GM21515 (cell line): ENCODE results near the gene ABCA12.

Source experiments
- ATAC-seq: cut with Tn5 transposase; IDR thresholded peaks from one replicate; pipeline ENCODE4 v1.9.1; 2021; ENCODE audit not compliant: unreplicated experiment

ABCA12 gene

DNA sequence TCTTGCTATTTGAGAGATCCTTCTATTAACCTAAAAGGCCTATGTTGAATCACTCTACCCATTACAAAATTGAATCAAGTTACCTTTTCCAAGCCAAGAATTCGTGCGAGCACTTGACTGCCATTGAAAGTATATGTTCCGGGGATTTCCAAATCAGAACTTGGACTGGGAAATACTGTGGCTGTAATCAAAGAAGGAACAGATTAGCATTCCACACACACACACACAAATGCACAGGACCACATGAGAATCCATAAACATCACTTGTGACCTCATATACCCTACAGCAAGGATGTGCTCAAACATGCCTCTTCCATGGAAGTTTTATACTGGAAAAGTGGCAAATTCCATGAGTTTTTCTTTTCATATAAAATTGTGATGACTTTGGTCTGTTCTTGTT lies 86.0 kb downstream of the ABCA12 start:
- ATAC-seq, result no peak

DNA sequence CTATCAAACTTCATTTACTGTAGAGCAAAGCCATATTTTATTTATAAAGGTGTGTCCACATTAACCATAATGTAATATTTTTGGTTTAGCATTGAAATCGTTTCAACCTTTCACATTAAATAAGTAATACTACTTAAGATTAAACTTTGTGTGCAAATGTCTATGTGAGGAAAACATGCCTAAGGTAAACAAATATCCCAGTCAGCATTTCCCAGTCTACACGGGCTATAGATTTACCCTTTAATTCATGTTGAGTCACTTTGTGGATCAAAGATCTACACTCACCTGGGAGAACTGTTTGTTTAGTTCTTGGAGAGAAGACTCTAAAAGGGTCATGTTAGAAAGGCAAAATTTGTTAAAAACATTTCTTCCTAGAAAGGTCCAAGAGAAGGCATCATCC lies 89.1 kb downstream of the ABCA12 start:
- no peak for ATAC-seq

DNA sequence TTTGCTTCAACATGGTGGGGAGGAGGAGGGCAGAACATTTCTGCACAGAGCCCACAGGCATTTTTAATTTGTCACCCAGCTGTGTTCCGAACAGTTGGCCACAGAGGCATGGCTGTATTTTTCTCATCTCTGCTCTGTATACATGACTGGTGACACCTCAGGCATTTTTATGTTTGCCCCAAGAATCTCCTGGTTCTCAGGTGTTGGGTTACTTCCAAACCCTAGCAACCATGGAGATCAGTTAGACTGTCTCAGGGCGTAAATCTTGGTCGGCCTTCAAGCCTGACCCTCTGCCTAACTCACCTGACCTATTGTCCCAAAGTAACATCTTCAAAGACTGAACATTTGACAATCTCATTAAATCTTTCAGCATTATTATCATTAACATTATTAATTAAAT lies 100.0 kb downstream of the ABCA12 start:
- no peak for ATAC-seq

- ATAC-seq, result no peak
These were observed 102.1 kb downstream of the ABCA12 start for GRCh38 chr2:215036314-215036713.

GRCh38 chr2:215034154-215034553 lies 104.3 kb downstream of the ABCA12 start:
- ATAC-seq, result no peak

- no peak for ATAC-seq
These were observed 106.3 kb downstream of the ABCA12 start for GRCh38 chr2:215032153-215032552.

DNA sequence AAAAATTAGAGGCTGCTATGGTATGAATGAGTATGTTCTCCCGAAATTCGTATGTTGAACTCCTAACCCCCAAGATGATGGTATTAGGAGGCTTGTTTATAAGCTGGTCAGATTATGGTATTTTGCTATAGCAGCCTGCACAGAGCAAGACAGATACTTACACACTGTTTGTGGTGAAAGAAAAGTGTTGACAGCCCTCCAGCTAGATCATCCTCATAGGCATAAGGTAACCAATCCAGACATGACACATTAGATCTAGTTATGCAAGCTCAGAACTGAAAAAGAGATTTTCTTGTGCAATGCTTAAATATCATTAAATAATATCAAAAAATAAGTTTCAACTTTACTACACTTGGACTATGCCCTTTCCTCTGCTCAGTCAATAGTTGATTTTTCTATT lies 107.1 kb downstream of the ABCA12 start:
- ATAC-seq, result no peak

DNA sequence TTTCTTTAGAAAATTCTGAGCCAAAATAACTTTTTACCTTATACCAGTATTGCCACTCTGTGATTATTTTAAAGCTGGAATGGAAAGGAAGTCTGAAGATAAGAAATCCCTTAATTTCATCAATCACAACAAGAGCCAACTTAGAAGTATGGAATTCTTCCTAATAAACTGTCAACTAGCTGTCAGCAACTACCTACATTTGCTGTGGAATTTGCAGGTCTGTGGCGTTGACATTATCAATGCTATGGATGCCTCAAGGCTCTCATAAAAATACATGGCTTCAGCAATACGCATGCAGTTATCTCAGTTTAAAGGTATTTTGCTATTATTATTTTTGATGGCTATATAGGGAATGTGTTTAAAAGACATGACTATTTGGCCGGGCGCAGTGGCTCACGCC lies 108.5 kb downstream of the ABCA12 start:
- ATAC-seq, result no peak

GRCh38 chr2:215028231-215028630 lies 110.2 kb downstream of the ABCA12 start:
- no peak for ATAC-seq

DNA sequence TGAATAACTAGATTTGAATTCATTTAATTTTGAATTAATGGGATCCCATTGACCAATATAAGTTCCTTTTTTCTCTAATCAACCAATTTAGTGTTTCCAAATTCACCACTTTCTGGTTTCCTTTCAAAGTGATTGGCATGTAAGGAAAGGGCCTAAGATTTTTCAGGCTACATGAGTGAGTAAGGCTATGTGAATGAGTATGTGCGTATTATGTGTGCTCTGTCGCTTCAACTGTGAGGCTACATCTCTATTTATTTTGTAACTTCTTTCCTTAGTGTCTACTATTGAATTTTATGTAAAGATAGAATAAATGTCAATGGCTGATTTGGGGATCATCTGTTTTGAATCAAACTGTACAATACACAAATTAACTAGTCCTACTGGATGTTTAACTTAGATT lies 110.6 kb downstream of the ABCA12 start:
- ATAC-seq, result no peak

- no peak for ATAC-seq
These were observed 115.5 kb downstream of the ABCA12 start for GRCh38 chr2:215022910-215023309.

DNA sequence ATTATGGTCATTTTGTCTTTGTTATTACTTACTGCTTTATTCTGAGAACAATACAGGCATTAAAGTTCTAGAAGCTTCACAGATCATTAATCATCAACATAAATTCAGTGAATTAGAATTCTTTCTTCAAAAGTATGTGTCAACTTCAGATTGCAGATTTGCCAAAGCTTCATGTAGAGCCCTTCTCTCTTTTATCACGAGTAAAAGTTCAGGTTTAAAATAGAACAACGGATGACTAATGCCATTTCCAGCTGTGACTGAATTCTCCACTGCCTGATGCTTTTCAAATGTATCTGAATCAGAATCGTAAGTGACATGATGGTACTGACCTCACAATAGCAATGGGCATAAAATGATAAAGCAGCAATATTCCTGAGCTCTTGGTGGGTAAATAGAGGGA lies 116.0 kb downstream of the ABCA12 start:
- ATAC-seq, result no peak

GRCh38 chr2:215020283-215020682 lies 118.1 kb downstream of the ABCA12 start:
- ATAC-seq, result peak; percentile 36

- peak; percentile 57 for ATAC-seq
These were observed 118.8 kb downstream of the ABCA12 start for GRCh38 chr2:215019521-215020145.

DNA sequence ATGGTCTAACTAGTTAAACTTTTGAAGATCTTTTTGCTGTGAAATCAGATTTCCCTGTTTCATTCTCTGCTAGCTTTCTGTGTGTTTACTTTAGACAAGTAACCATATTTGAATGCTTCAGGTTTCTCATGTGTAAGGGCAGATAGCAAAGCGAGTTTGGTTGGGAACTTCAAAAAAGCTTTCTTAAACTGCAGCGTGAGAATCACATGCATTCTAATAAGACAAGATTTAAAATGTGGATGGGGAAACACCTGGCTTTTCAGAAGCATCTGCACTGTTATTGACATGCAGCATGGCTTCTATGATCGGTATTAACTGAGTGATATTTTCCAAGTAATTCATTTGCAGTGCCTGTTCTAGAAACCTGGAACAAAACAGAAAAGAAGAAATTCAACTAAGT lies 119.3 kb downstream of the ABCA12 start:
- peak; percentile 52 for ATAC-seq

GRCh38 chr2:215015421-215015820 lies 123.0 kb downstream of the ABCA12 start:
- ATAC-seq, result no peak

- ATAC-seq, result no peak
These were observed 128.0 kb downstream of the ABCA12 start for GRCh38 chr2:215010390-215010789.

GRCh38 chr2:215003001-215003400 lies 135.4 kb downstream of the ABCA12 start:
- no peak for ATAC-seq

GRCh38 chr2:215002500-215002899 lies 135.9 kb downstream of the ABCA12 start:
- ATAC-seq, result no peak

GRCh38 chr2:215000721-215001120 lies 137.7 kb downstream of the ABCA12 start:
- ATAC-seq, result no peak

DNA sequence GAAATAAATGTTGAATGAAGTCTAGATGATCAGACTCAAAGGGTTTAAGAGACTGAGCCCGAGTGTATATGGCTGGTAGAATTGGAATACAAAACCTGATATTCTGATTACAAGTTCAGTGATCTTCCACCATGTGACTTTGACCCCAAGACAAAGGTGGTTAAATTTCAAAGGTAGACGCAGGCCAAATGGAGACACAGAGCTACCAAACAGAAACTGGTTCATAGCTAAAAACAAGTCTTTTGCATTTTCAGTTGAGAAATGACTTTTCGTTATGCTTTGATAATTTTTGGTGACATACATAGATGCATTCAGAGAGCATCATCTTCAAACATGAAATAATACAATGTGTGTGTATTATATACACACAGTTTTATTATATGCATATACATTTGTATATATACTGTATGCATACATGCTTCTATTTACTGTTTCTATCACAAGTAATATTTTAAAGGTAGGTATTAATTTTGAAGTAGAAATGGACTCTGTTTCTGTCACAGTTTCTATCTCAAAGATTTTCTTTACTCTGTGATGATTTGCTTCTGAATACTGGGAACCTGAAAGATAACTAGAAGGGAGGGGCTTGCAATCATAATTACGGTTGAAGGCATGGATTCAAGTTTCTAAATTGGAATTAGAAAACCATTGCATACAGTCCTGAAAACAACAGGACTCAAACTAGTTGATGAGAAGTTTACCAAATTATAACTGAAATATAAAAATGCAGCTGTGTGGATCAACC lies 142.3 kb downstream of the ABCA12 start:
- ATAC-seq, result peak; percentile 96

GRCh38 chr2:214995409-214995808 lies 143.0 kb downstream of the ABCA12 start:
- peak; percentile 46 for ATAC-seq

DNA sequence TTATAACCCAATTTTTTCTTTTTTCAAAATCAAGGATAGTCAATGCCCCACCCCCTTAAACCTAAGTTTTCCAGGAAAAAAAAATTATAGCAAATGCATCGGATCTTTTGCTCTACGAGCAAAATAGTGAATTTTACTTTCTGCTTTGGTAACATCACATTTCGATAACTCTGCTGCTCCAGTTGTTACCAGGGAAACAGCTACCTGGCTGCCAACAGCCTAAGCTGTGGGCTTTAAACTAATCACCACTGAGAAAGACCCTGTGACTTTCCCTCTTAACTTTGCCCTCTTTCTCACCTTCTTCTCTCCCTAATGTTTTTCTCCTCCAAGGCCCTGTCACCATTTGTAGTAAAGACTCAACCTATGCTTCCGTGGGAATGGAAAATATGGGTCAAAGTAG lies 145.5 kb downstream of the ABCA12 start:
- ATAC-seq, result no peak
